ENCODE data around the gene C12orf42. TPM values are rescaled to one million over a fixed set of nuclear protein-coding genes. Genes with fewer than 3 reads are reported as not detected.

Gene C12orf42
- total and polyA plus RNA-seq, 2 of the 4 experiments (the other 2 are of a cell fraction) = not detected

- in situ Hi-C loops (cut with MboI; ENCODE audit: low sequenced_read_pairs) = no loop called here
These were observed 216.3 kb downstream of the C12orf42 start for GRCh38 chr12:103279444-103279843.

More at GRCh38 chr12:103279444-103279843, 216.3 kb downstream of the C12orf42 start:
- Histone ChIP-seq H2BK120ac (ENCODE audit: low read depth, low read length) (no peak overlapping the region), H3K36me3 (ENCODE audit: control insufficient read depth, insufficient read depth, low read length) (no peaks in the 10 kb centered on the region), H4K91ac (ENCODE audit: insufficient read depth, low read depth, low read length) (no peak overlapping the region), H3K4me1 (ENCODE audit: control insufficient read depth, insufficient read depth, low read length) (no peaks in the 10 kb centered on the region), H2AK9ac (replicated peaks; ENCODE audit: low read depth, low read length, poor library complexity) (no peak overlapping the region), H2AFZ (replicated peaks; ENCODE audit: low read length, poor library complexity) (no peak overlapping the region), H3K14ac (replicated peaks; ENCODE audit: low read depth, low read length) (no peak overlapping the region), H3K18ac (ENCODE audit: low read depth, low read length) (no peak overlapping the region), H3K56ac (ENCODE audit: extremely low read depth, insufficient read depth, low read length) (no peak overlapping the region), H2AK5ac (ENCODE audit: low read depth, low read length) (no peak overlapping the region), H3K4me2 (ENCODE audit: low read depth, low read length) (no peak overlapping the region), H3K4ac (ENCODE audit: low read depth, low read length) (no peak overlapping the region), H4K20me1 (ENCODE audit: insufficient read depth, low read length) (no peaks in the 10 kb centered on the region), H3K79me1 (ENCODE audit: low read depth in 1 of 2, low read length in 2 of 2) (no peaks in the 10 kb centered on the region), H4K5ac (ENCODE audit: low read depth, low read length) (no peak overlapping the region), H2BK20ac (ENCODE audit: low read depth, low read length) (no peak overlapping the region), H3K9me1 (ENCODE audit: insufficient read depth, low read length) (no peaks in the 10 kb centered on the region), H3K23ac (ENCODE audit: low read depth, low read length) (no peak overlapping the region), H4K8ac (ENCODE audit: low read depth in 2 of 2, low read length in 2 of 2) (no peak overlapping the region), H3K9me3 (ENCODE audit: control insufficient read depth, insufficient read depth, low read length) (peaks cover 8% of the 10 kb centered on the region), H3K4me3 (ENCODE audit: insufficient read depth, low read depth, low read length) (no peak overlapping the region), H3K27me3 (ENCODE audit: control insufficient read depth, insufficient read depth, low read length) (no peaks in the 10 kb centered on the region), H3K27ac (ENCODE audit: insufficient read depth, low read length) (no peak overlapping the region), H2BK5ac (ENCODE audit: low read depth, low read length, poor library complexity, severe bottlenecking) (no peak overlapping the region), H3K9ac (ENCODE audit: low read depth, low read length) (no peak overlapping the region), H2BK15ac (ENCODE audit: low read depth, low read length) (no peak overlapping the region)
- TF ChIP-seq CHD1 (IDR thresholded peaks at IDR 0.05; ENCODE audit: low read depth, low read length) (no peak), MAFK (IDR thresholded peaks at IDR 0.05; ENCODE audit: low read depth, low read length) (no peak), POLR2A (IDR thresholded peaks at IDR 0.05; ENCODE audit: low read depth, low read length) (no peak), FOS (IDR thresholded peaks at IDR 0.05; ENCODE audit: low read depth, low read length) (no peak), MAZ (IDR thresholded peaks at IDR 0.05; ENCODE audit: borderline replicate concordance, low read depth, low read length) (no peak), RAD21 (IDR thresholded peaks at IDR 0.05; ENCODE audit: low read length) (no peak), RCOR1 (IDR thresholded peaks at IDR 0.05; ENCODE audit: insufficient replicate concordance, low read length) (no peak), ELK1 (IDR thresholded peaks at IDR 0.05; ENCODE audit: borderline replicate concordance, low read depth, low read length) (no peak), CTCF (conservative IDR thresholded peaks at IDR 0.05; ENCODE audit: low read depth, low read length) (no peak), SMC3 (IDR thresholded peaks at IDR 0.05; ENCODE audit: low read depth, low read length) (no peak), CEBPB (IDR thresholded peaks at IDR 0.05; ENCODE audit: low read depth, low read length) (no peak), RFX5 (IDR thresholded peaks at IDR 0.05; ENCODE audit: low read depth, low read length) (no peak), NFE2L2 (IDR thresholded peaks at IDR 0.05; ENCODE audit: low read depth, low read length) (no peak), USF2 (IDR thresholded peaks at IDR 0.05; ENCODE audit: low read depth, low read length) (no peak)
- no peak for DNase-seq
- CTCF ChIA-PET = no interaction called here
- POLR2A ChIA-PET (ENCODE audit: unreplicated experiment) = no interaction called here
- WGBS, 2 experiments (ENCODE audit: extremely low coverage in 2 of 2, insufficient read length in 1 of 2) = 0% methylated on average over 1 of the region's 2 CpGs; no CpG with 5 or more reads in 1 of the 2 experiments
- no TSS peak for BruUV-seq (replicated peaks)
- ATAC-seq (ENCODE audit: low read depth) = no peak
- intact Hi-C loops (cut with micrococcal nuclease) (no loop called here), dilution Hi-C loops (cut with HindIII; ENCODE audit: low sequenced_read_pairs, unreplicated experiment) (no loop called here)

Measured in IMR-90 (cell line).